DMS53 (cell line): ENCODE data around the gene HES5.

Experiments used
- DNase-seq: peaks from one replicate; lab custom pipeline; 2025; lab: John Stamatoyannopoulos, UW

The HES5 gene

GRCh38 chr1:2499986-2500596 lies 30.0 kb downstream of the HES5 start:
- no peak for DNase-seq

GRCh38 chr1:2499260-2499659 lies 30.8 kb downstream of the HES5 start:
- no peak for DNase-seq

GRCh38 chr1:2498648-2499047 lies 31.4 kb downstream of the HES5 start:
- DNase-seq: no peak

GRCh38 chr1:2497891-2498290 lies 32.2 kb downstream of the HES5 start:
- DNase-seq: no peak

GRCh38 chr1:2496746-2497145 lies 33.3 kb downstream of the HES5 start:
- DNase-seq: no peak

- peak; percentile 24 for DNase-seq
Measured at GRCh38 chr1:2496087-2496622, 33.9 kb downstream of the HES5 start.

- DNase-seq: no peak
Measured at GRCh38 chr1:2495546-2495945, 34.5 kb downstream of the HES5 start.

- no peak for DNase-seq
Measured at GRCh38 chr1:2495026-2495425, 35.0 kb downstream of the HES5 start.

GRCh38 chr1:2494323-2494693 lies 35.8 kb downstream of the HES5 start:
- no peak for DNase-seq

- DNase-seq: no peak
Measured at GRCh38 chr1:2493691-2494322, 36.3 kb downstream of the HES5 start.

GRCh38 chr1:2493218-2493617 lies 36.8 kb downstream of the HES5 start:
- DNase-seq: peak; percentile 24

- DNase-seq: no peak
Measured at GRCh38 chr1:2492091-2492490, 38.0 kb downstream of the HES5 start.

- DNase-seq: no peak
Measured at GRCh38 chr1:2489615-2490014, 40.4 kb downstream of the HES5 start.

GRCh38 chr1:2488688-2489087 lies 41.4 kb downstream of the HES5 start:
- no peak for DNase-seq

GRCh38 chr1:2486558-2486957 lies 43.5 kb downstream of the HES5 start:
- no peak for DNase-seq

- no peak for DNase-seq
Measured at GRCh38 chr1:2486041-2486440, 44.0 kb downstream of the HES5 start.

GRCh38 chr1:2483970-2484369 lies 46.1 kb downstream of the HES5 start:
- no peak for DNase-seq

GRCh38 chr1:2483026-2483425 lies 47.0 kb downstream of the HES5 start:
- no peak for DNase-seq

GRCh38 chr1:2482588-2482987 lies 47.5 kb downstream of the HES5 start:
- no peak for DNase-seq

- no peak for DNase-seq
Measured at GRCh38 chr1:2481885-2482284, 48.2 kb downstream of the HES5 start.

- peak; percentile 36 for DNase-seq
Measured at GRCh38 chr1:2480986-2481364, 49.1 kb downstream of the HES5 start.

- no peak for DNase-seq
Measured at GRCh38 chr1:2480236-2480985, 49.7 kb downstream of the HES5 start.

GRCh38 chr1:2479618-2480017 lies 50.4 kb downstream of the HES5 start:
- no peak for DNase-seq
